HG02571 (cell line): ENCODE data around the gene GPR180.
"Not testable (repeated sequence)": the region's sequence is repeated elsewhere in the genome, so short reads cannot be mapped to it uniquely, and the experiment has no call there.

Source experiments
- ATAC-seq: cut with Tn5 transposase; IDR thresholded peaks from one replicate; pipeline ENCODE4 v1.9.1; 2021; ENCODE audit warnings: mild to moderate bottlenecking, moderate library complexity; ENCODE audit not compliant: unreplicated experiment

Gene GPR180

GRCh38 chr13:94595950-94596574 lies 5.6 kb upstream of the GPR180 start, which contains the start of gene TGDS:
TGDS (minus strand) TSS chr13:94596152; CDS start chr13:94596136, 16 bp downstream.
- peak; percentile 96 for ATAC-seq

- ATAC-seq: no peak
These were observed 5.1 kb upstream of the GPR180 start for GRCh38 chr13:94596575-94596971.

- no peak for ATAC-seq
These were observed 3.4 kb upstream of the GPR180 start for GRCh38 chr13:94598281-94598680.

GRCh38 chr13:94599877-94600276 lies 1.8 kb upstream of the GPR180 start:
- ATAC-seq: no peak

- ATAC-seq: no peak
These were observed 810 bp downstream of the GPR180 start for GRCh38 chr13:94602467-94602866.

- no peak for ATAC-seq
These were observed 5.4 kb downstream of the GPR180 start for GRCh38 chr13:94607056-94607455.

GRCh38 chr13:94607939-94608338 lies 6.3 kb downstream of the GPR180 start:
- no peak for ATAC-seq

- no peak for ATAC-seq
These were observed 6.9 kb downstream of the GPR180 start for GRCh38 chr13:94608586-94608985.

- no peak for ATAC-seq
These were observed 7.5 kb downstream of the GPR180 start for GRCh38 chr13:94609196-94609595.

- ATAC-seq: no peak
These were observed 8.8 kb downstream of the GPR180 start for GRCh38 chr13:94610475-94610874.

GRCh38 chr13:94612050-94612449 lies 10.4 kb downstream of the GPR180 start:
- ATAC-seq: no peak

- no peak for ATAC-seq
These were observed 11.4 kb downstream of the GPR180 start for GRCh38 chr13:94613051-94613450.

- no peak for ATAC-seq
These were observed 15.8 kb downstream of the GPR180 start for GRCh38 chr13:94617389-94618000.

- ATAC-seq: no peak
These were observed 18.7 kb downstream of the GPR180 start for GRCh38 chr13:94620286-94620896.

- no peak for ATAC-seq
These were observed 20.7 kb downstream of the GPR180 start for GRCh38 chr13:94622344-94622743.

- ATAC-seq: no peak
These were observed 21.7 kb downstream of the GPR180 start for GRCh38 chr13:94623316-94623715.

- no peak for ATAC-seq
These were observed 29.2 kb downstream of the GPR180 start for GRCh38 chr13:94630858-94631257.

- no peak for ATAC-seq
These were observed 30.7 kb downstream of the GPR180 start for GRCh38 chr13:94632226-94632980.

- not testable (repeated sequence) for ATAC-seq
These were observed 34.4 kb downstream of the GPR180 start for GRCh38 chr13:94636096-94636495.

- no peak for ATAC-seq
These were observed 35.4 kb downstream of the GPR180 start for GRCh38 chr13:94636942-94637578.

GRCh38 chr13:94637677-94638076 lies 36.0 kb downstream of the GPR180 start:
- not testable (repeated sequence) for ATAC-seq
